CD4-positive, CD25-positive, alpha-beta regulatory T cell (primary cell): ENCODE data around the gene CKS1B. TPM values are rescaled to one million over a fixed set of nuclear protein-coding genes. Genes with fewer than 3 reads are reported as not detected.
A peak's percentile ranks its signal among the peaks of the same experiment; 100 is the strongest.

ENCODE experiments used
- ATAC-seq, 2 donors: fragments of 150-1000 bp; cut with Tn5 transposase; one replicate each; pipeline ENCODE4 v1.10.0; 2021; ENCODE audit warnings: low read depth in 2 of 2, moderate number of reproducible peaks in 2 of 2, moderate library complexity in 1 of 2
- DNase-seq, 3 donors: peaks; one replicate each; pipeline versions ENCODE4 v3.0.0 to v3.0.0-alpha.2; 2012 to 2022; ENCODE audit warnings: mixed read lengths in 1 of 3
- H3K27ac ChIP-seq: one replicate; pipeline ENCODE4 v1.7.0; 2013; ENCODE audit warnings: mild to moderate bottlenecking, low read length; ENCODE audit not compliant: insufficient read depth, poor library complexity, severe bottlenecking
- H3K27me3 ChIP-seq: one replicate; pipeline ENCODE4 v1.7.0; 2013; ENCODE audit warnings: low read length; ENCODE audit not compliant: control insufficient read depth, insufficient read depth
- H3K36me3 ChIP-seq: one replicate; pipeline ENCODE4 v1.7.0; 2013; ENCODE audit warnings: mild to moderate bottlenecking, low read length, moderate library complexity; ENCODE audit not compliant: control insufficient read depth, insufficient read depth
- H3K4me1 ChIP-seq: 2 replicates; pipeline ENCODE4 v1.7.0; 2013; ENCODE audit warnings: mild to moderate bottlenecking, low read length; ENCODE audit not compliant: insufficient read depth, control insufficient read depth, poor library complexity, severe bottlenecking
- H3K4me3 ChIP-seq: one replicate; pipeline ENCODE4 v1.7.0; 2013; ENCODE audit warnings: low read depth, mild to moderate bottlenecking, low read length, moderate library complexity
- H3K9me3 ChIP-seq, 2 experiments: 1 replicate in 1 of 2; 2 replicates in 1 of 2; pipeline ENCODE4 v1.7.0; 2013; ENCODE audit warnings: low read length in 2 of 2, mild to moderate bottlenecking in 1 of 2, moderate library complexity in 1 of 2; ENCODE audit not compliant: control insufficient read depth in 2 of 2
- H3K27ac Mint-ChIP-seq, 3 donors: one replicate each; pipeline ENCODE4 v1.8.0; 2020 to 2022; ENCODE audit warnings: mild to moderate bottlenecking in 3 of 3, mixed read lengths in 3 of 3, moderate library complexity in 2 of 3
- H3K27me3 Mint-ChIP-seq: one replicate; pipeline ENCODE4 v1.8.0; 2022; ENCODE audit warnings: mild to moderate bottlenecking, mixed read lengths
- H3K36me3 Mint-ChIP-seq: one replicate; pipeline ENCODE4 v1.8.0; 2020; ENCODE audit warnings: mixed read lengths
- H3K4me1 Mint-ChIP-seq, 4 donors: one replicate each; pipeline ENCODE4 v1.8.0; 2020 to 2022; ENCODE audit warnings: mixed read lengths in 4 of 4, mild to moderate bottlenecking in 1 of 4
- H3K4me3 Mint-ChIP-seq, 4 donors: one replicate each; pipeline ENCODE4 v1.8.0; 2020 to 2022; ENCODE audit warnings: mild to moderate bottlenecking in 4 of 4, mixed read lengths in 4 of 4, moderate library complexity in 3 of 4
- H3K9me3 Mint-ChIP-seq, 7 donors: one replicate each; pipeline ENCODE4 v1.8.0; 2020 to 2022; ENCODE audit warnings: mixed read lengths in 7 of 7, mild to moderate bottlenecking in 3 of 7, moderate library complexity in 2 of 7
- polyA plus RNA-seq, 4 donors: library from polyadenylated mRNA; unstranded; fragments of 300-500 nt; fragmentation: Illumina TruSeq; gene quantifications; one replicate each; pipeline ENCODE4 v1.2.3, GENCODE V29; 2021
- total RNA-seq: library from RNA; stranded (reverse); gene quantifications from one replicate; pipeline ENCODE4 v1.2.3, GENCODE V29; 2022

Gene CKS1B
- total and polyA plus RNA-seq, 5 donors from 2014 or later: 8.5 to 60.0 (median 55.5) TPM

GRCh38 chr1:155007251-155007828, 32.9 kb downstream of the CKS1B start:
- Mint-ChIP-seq H3K9me3 (no peaks in the 10 kb centered on the region), H3K4me1 (peaks cover 11 to 74% (median 36%) of the 10 kb centered on the region in 4 donors), H3K4me3 (peak overlapping the region; percentile 72 to 99 (median 84)), H3K27ac (peak overlapping the region; percentile 63 to 91 (median 83)), H3K27me3 (no peaks in the 10 kb centered on the region), H3K36me3 (peaks cover 5% of the 10 kb centered on the region)
- DNase-seq (no peak), ATAC-seq (no peak)
- no peaks in the 10 kb centered on the region for H3K27me3 ChIP-seq
- peaks cover 94% of the 10 kb centered on the region for H3K4me1 ChIP-seq
- H3K27ac ChIP-seq: peak overlapping the region; percentile 84
- H3K36me3 ChIP-seq: no peaks in the 10 kb centered on the region
- peak overlapping the region; percentile 44 for H3K4me3 ChIP-seq
- no peaks in the 10 kb centered on the region for H3K9me3 ChIP-seq

DNA sequence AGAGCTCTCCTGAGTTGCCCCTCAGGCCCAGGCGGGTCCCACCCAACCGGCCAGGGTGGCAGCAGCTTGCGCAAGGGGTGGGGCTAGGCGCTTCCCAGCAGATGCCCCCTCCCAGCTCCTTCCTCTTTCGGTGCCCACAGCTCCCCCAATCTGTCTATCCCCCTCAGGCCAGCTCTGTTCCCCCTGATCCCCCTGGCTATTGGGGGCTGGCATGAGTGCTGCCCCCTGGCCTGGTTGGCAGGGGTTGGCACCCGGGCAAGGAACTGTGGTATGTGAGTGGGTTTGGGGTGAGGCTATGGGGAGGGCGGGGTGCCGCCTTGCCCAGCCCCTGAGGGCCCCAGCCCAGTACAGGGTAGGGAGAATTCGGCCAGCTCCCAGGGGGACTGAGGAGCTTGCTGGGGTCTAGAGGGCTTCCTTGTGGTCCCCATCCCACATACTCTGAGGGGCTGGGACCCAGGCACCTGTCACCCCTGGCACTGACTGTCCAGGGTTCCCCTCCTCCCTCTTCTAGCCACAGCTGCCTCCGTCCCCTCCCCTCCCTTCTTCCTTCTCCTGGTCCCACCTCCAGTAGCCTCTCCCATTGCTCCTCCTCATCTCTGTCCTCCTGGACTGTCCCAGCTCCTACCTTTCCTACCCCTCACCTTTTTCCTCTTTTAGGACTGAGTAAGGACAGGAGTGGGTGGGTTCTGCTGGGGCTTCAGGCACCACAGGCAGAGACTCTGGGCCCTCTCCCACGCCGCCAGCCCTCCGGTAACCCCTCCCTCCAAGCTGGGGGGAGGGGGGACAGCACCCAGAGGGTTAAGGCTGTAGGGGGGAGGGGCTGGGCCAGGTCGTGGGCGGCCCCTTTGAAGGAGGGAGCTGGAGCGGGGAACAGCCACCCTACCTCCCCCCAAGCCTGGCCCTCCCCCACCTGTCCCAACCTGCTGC, 33.8 kb downstream of the CKS1B start:
- Mint-ChIP-seq H3K27me3 (no peaks in the 10 kb centered on the region), H3K27ac (peak overlapping the region; percentile 59 to 97 (median 91)), H3K36me3 (peaks cover 5% of the 10 kb centered on the region), H3K9me3 (no peaks in the 10 kb centered on the region), H3K4me3 (peak overlapping the region; percentile 94 to 99 (median 94)), H3K4me1 (peaks cover 17 to 84% (median 45%) of the 10 kb centered on the region in 4 donors)
- peak overlapping the region; percentile 73 for H3K4me3 ChIP-seq
- peak overlapping the region; percentile 84 for H3K27ac ChIP-seq
- H3K27me3 ChIP-seq: no peaks in the 10 kb centered on the region
- no peak for ATAC-seq
- DNase-seq: peak in 1 of 3 donors; percentile 81
- H3K4me1 ChIP-seq: peaks cover 97% of the 10 kb centered on the region
- H3K9me3 ChIP-seq: no peaks in the 10 kb centered on the region
- H3K36me3 ChIP-seq: no peaks in the 10 kb centered on the region

DNA sequence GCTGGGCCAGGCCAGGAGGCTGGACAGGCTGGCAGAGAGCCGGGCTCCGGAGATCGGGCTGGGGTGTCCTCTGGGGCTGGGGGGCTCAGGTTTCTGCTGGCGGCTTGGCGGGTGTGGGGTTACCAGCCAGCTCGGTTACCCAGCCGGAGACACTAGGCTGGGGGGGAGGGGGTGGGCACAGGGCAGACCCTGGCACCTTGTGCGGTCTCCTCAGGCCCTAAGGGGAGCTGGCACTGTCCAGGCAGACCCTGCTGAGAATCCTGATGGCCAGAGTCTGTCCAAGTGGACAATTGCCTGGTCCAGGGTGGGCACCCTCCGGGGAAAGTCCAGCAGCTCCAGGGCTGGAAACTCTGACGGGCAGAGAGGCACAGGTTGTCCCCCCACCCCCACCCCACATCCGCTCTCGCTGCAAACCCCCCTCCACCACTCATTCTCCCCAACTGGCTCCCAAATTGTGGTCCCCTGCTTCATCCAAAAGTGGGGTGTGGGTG, 34.8 kb downstream of the CKS1B start:
- no peaks in the 10 kb centered on the region for H3K9me3 Mint-ChIP-seq
- H3K27me3 Mint-ChIP-seq: no peaks in the 10 kb centered on the region
- H3K36me3 Mint-ChIP-seq: peaks cover 5% of the 10 kb centered on the region
- peaks cover 17 to 87% (median 49%) of the 10 kb centered on the region in 4 donors for H3K4me1 Mint-ChIP-seq
- peak in 1 of 3 donors; percentile 61 for DNase-seq
- no peak for ATAC-seq
- peaks cover 4% of the 10 kb centered on the region for H3K36me3 ChIP-seq
- peak overlapping the region; percentile 86 for H3K4me3 ChIP-seq
- H3K27me3 ChIP-seq: no peaks in the 10 kb centered on the region
- H3K27ac Mint-ChIP-seq: peak overlapping the region; percentile 91 to 97 (median 96)
- no peaks in the 10 kb centered on the region for H3K9me3 ChIP-seq
- peaks cover 100% of the 10 kb centered on the region for H3K4me1 ChIP-seq
- H3K4me3 Mint-ChIP-seq: peak overlapping the region; percentile 94 to 99 (median 94)
- peak overlapping the region; percentile 84 for H3K27ac ChIP-seq

DNA sequence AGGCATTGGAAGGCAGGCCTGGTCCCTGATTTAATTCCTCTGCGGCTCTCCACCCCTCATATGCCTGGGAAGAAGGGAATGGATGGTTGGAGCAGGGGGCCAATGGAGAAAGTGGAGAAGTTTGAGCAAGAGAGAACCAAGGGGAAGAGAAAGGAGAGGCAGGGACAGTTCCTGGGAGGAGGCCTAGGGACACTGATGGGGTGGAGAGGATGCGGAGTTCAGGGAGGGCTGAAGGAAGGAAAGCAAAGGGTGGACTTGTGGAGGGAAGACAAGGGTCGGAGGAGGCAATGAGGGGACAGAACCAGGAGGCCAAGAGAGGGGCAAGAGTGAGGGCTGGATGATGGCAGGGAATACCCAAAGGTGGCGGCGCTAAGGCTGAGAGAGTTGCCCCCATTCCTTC, 35.3 kb downstream of the CKS1B start:
- Mint-ChIP-seq H3K9me3 (no peaks in the 10 kb centered on the region), H3K27me3 (no peaks in the 10 kb centered on the region), H3K36me3 (peaks cover 5% of the 10 kb centered on the region), H3K4me3 (peak overlapping the region; percentile 94 to 99 (median 94)), H3K4me1 (peaks cover 17 to 86% (median 49%) of the 10 kb centered on the region in 4 donors), H3K27ac (peak overlapping the region; percentile 91 to 94 (median 93))
- Histone ChIP-seq H3K4me1 (peaks cover 100% of the 10 kb centered on the region), H3K9me3 (no peaks in the 10 kb centered on the region), H3K4me3 (peak overlapping the region; percentile 86), H3K27me3 (no peaks in the 10 kb centered on the region), H3K36me3 (peaks cover 9% of the 10 kb centered on the region), H3K27ac (peak overlapping the region; percentile 84)
- DNase-seq (no peak), ATAC-seq (no peak)

- no peak for ATAC-seq
- no peaks in the 10 kb centered on the region for H3K9me3 Mint-ChIP-seq
These were observed 35.9 kb downstream of the CKS1B start for GRCh38 chr1:155010211-155010918.

DNA sequence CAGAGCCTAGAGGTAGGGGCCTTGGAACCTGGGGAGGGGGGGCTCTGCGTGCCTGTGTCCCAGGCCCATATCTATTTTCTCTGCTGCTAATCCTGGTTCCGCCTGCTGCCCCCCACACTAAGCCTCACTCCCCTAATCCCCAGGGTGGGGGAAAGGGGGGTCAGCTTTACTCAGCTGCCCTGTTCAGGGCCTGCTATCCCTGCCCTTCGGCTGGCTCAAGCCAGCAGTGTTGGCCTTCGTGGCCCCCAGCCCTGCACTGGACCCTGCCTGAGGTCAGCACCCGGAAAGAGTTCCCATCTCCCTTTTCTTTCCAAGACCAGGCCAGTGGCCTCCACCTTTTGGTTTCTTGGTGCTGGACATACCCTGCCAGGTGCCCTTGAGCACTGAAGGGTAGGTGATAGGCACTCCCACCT, 36.5 kb downstream of the CKS1B start:
- no peaks in the 10 kb centered on the region for H3K9me3 Mint-ChIP-seq
- DNase-seq (no peak), ATAC-seq (no peak)
- no peaks in the 10 kb centered on the region for H3K27me3 ChIP-seq
- H3K27ac ChIP-seq: peak overlapping the region; percentile 84
- no peaks in the 10 kb centered on the region for H3K27me3 Mint-ChIP-seq
- peaks cover 8% of the 10 kb centered on the region for H3K36me3 Mint-ChIP-seq
- peaks cover 16 to 84% (median 49%) of the 10 kb centered on the region in 4 donors for H3K4me1 Mint-ChIP-seq
- no peaks in the 10 kb centered on the region for H3K9me3 ChIP-seq
- peak overlapping the region; percentile 62 to 73 (median 69) for H3K27ac Mint-ChIP-seq
- H3K4me3 ChIP-seq: no peak overlapping the region
- peaks cover 100% of the 10 kb centered on the region for H3K4me1 ChIP-seq
- H3K36me3 ChIP-seq: peaks cover 14% of the 10 kb centered on the region
- peak overlapping the region; percentile 74 to 95 (median 92) for H3K4me3 Mint-ChIP-seq

More at GRCh38 chr1:155010211-155010918, 35.9 kb downstream of the CKS1B start:
- Histone ChIP-seq H3K4me1 (peaks cover 100% of the 10 kb centered on the region), H3K27me3 (no peaks in the 10 kb centered on the region), H3K27ac (peak overlapping the region; percentile 84), H3K4me3 (peak overlapping the region; percentile 86), H3K36me3 (peaks cover 12% of the 10 kb centered on the region), H3K9me3 (no peaks in the 10 kb centered on the region)
- H3K27me3 Mint-ChIP-seq: no peaks in the 10 kb centered on the region
- peak overlapping the region; percentile 91 to 94 (median 93) for H3K27ac Mint-ChIP-seq
- peaks cover 5% of the 10 kb centered on the region for H3K36me3 Mint-ChIP-seq
- peak overlapping the region; percentile 94 to 99 (median 94) for H3K4me3 Mint-ChIP-seq
- H3K4me1 Mint-ChIP-seq: peaks cover 17 to 84% (median 47%) of the 10 kb centered on the region in 4 donors
- DNase-seq: peak in 1 of 3 donors; percentile 48

DNA sequence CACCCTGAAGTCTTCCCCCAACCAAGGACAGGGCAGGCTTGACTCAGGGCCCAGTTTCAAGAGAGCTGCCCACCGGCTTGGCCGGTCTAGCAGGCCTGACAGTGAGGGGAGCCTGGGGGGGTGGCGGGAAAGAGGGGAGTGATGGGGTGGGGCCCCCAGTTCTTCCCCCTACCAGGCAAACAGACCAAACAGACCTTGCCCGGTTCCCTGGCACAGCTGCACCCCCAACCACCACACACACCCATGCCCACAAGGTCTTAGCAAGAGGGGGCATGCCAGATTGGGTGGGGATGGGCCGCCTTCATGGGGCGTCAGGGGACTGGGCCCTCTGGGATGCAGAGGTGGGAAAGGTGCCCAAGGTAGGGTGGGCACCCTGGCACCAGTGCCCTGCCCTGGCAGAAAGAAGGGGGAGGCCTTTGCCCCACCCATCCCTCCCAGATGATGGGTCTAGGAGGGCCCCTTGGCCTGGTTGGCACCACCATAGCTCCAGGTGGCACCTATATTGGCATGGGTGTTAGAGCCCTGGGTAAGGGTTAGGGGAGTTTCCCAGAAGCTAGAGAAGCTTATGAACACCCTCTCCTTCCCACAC, 37.0 kb downstream of the CKS1B start:
- ATAC-seq (no peak), DNase-seq (no peak)
- H3K36me3 Mint-ChIP-seq: peaks cover 12% of the 10 kb centered on the region
- H3K9me3 Mint-ChIP-seq: no peaks in the 10 kb centered on the region
- H3K27ac Mint-ChIP-seq: peak overlapping the region; percentile 80 to 86 (median 81)
- H3K27me3 Mint-ChIP-seq: no peaks in the 10 kb centered on the region
- Histone ChIP-seq H3K27ac (peak overlapping the region; percentile 84), H3K4me3 (peak overlapping the region; percentile 35), H3K27me3 (no peaks in the 10 kb centered on the region), H3K36me3 (peaks cover 15% of the 10 kb centered on the region), H3K9me3 (no peaks in the 10 kb centered on the region), H3K4me1 (peaks cover 100% of the 10 kb centered on the region)
- H3K4me3 Mint-ChIP-seq: peak overlapping the region; percentile 88 to 95 (median 92)
- H3K4me1 Mint-ChIP-seq: peaks cover 11 to 84% (median 49%) of the 10 kb centered on the region in 4 donors
